Measurements from ENCODE around the gene RASGEF1B.
"Not testable (repeated sequence)": the region's sequence is repeated elsewhere in the genome, so short reads cannot be mapped to it uniquely, and the experiment has no call there.

The RASGEF1B gene

GRCh38 chr4:81429607-81430006 is 42.1 kb downstream of the RASGEF1B start:
- no peak for DNase-seq (ENCODE audit: low spot score)

GRCh38 chr4:81429031-81429430 is 42.7 kb downstream of the RASGEF1B start:
- DNase-seq (ENCODE audit: low spot score), result no peak

DNA sequence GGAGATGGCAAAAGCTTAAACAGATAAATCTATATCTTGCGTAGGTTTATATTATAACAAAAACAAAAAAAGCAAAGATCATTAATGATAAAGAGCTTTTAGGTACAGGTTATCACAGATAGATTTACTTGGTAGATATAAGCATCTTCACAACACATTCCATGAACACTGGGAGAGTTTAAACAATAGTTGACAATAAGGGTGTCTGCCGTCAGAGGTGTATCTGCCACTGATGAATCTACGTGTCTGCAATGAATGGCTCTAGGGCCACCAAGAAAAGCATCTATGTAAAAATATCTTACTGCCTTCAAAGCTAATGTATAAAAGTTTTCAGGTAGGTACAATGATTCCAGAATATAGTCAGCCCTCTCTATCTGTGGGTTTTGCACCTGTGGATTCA is 43.7 kb downstream of the RASGEF1B start:
- no peak for DNase-seq (ENCODE audit: low spot score)

GRCh38 chr4:81427344-81427821 is 44.3 kb downstream of the RASGEF1B start:
- no peak for DNase-seq (ENCODE audit: low spot score)

DNA sequence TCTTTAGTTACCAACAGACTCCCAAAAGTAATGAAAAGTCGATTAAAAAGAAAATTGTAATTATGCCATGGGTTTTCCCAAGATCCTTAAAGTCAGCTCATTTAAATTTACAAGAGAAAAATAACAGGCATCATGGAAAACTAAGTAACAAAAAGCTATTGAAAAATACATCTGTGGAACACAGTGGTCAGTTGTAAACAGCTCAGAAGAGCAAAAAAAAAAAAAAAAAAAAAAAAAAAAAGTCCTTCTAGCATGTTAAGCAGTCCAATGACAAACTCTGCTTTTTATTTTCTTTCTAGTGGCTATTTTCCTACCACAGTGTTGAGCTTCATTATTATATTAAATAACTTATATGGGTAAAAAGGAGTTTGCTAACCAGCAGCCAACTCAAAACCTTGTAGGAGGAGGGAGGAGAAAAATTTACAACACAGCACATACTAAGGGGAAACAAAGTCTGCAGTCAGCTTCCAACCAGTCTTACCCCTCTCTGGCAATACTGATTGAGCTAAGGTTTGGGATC is 44.9 kb downstream of the RASGEF1B start:
- no peak for DNase-seq (ENCODE audit: low spot score)

DNA sequence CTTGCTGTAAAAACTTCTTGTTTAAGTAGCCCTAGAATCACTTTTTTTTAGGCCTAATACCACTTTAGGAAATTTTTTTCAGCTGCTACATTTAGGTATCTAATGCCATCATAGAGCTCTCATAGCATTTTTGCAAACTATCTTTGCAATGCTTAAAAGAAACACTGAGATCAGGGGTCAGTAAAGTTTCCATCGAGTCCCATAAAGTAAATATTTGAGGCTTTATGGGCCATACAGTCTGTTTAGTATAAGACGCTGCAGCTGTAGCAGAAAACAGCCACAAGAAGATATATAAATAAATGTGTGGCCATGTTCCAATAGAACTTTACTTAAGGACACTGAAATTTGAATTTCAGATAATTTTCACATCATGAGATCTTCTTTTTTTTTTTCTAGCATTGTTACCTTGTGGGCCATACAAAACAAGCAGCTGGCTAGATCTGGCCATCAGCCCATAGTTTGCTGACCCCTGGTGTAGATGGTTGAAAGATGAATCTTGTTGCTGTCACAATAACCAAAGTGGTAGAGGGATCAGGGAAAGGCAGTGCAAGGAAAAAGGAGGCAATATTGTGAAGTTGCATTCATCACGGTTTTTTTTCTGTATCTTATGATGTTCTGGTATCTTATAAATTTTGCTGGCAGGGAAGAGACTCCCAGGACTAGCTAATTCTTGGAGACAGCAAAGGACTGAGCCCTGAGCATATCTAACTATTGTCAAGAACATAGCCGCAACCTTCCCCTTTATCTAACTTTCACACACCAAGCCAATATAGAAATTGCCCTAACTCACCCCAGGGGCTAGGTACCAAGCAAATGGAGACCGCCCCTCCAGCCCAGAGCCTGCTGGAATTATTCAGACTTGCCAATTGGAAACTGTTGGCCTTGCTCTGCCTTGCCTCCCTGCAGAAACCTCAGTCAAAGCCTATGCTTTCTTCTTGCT is 46.6 kb downstream of the RASGEF1B start:
- DNase-seq (ENCODE audit: low spot score), result peak; percentile 22

- no peak for DNase-seq (ENCODE audit: low spot score)
Observed at GRCh38 chr4:81424336-81424735, 47.4 kb downstream of the RASGEF1B start.

- peak; percentile 39 for DNase-seq (ENCODE audit: low spot score)
Observed at GRCh38 chr4:81422595-81422994, 49.1 kb downstream of the RASGEF1B start.

GRCh38 chr4:81421346-81422218 is 50.1 kb downstream of the RASGEF1B start:
- DNase-seq (ENCODE audit: low spot score), result peak; percentile 96

DNA sequence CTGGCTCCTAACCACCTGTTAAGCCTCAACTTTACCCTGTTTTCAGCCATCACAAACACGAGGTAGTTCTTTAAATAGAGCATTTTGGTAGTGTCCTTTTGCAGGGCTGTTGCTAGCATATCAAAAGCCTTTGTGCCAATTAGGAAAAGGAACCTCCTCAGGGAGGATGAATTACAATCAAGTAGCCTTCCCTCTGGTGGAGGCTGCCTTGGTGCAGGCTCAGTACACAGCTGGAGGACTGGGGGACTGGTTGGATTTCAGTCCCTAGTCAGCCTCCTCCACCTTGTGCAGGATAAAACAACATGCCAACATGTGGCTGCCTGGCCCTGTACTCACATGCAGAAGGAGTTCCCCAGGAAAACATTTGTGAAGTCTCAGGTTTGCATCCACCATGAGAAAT is 53.1 kb downstream of the RASGEF1B start:
- DNase-seq (ENCODE audit: low spot score), result no peak

DNA sequence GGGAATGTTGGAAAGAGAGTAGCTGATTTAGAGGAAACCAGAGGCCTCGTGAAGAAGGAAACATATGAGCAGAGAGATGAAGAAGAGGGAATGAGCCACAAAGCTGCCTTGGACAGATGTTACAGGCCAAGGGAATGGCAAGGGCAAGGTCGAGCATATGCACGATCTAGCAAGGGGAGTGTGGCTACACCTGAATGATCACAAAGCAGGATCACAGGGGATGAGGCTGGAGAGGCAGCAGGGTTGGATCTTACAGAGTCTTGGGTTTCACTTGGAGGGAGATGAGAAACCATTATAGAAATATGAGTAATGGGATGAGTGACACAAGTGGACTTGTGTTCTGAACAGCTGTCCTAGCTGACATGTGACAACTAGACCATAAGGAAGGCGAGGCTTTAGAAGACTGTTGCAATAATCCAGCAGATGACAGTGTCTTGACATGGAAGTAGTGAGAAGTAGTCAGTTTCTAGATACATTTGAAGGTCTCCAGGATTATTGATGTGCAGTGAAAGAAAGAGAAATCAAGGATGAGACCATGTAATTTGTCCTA is 58.7 kb downstream of the RASGEF1B start:
- DNase-seq (ENCODE audit: low spot score), result no peak

DNA sequence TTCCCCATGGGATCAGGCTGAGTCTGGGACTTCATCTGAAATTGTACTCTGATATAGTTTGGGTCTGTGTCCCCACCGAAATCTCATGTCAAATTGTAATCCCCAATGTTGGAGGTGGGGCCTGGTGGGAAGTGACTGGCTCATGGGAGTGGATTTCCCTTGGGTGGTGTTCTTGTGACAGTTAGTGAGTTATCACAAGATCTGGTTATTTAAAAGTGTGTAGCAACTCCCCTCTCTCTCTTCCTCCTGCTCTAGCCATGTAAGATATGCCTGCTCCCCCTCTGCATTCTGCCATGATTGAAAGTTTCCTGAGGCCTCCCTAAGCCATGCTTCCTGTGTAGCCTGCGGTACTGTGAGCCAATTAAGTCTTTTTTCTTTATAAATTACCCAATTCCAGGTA is 61.0 kb downstream of the RASGEF1B start:
- DNase-seq (ENCODE audit: low spot score), result no peak

DNA sequence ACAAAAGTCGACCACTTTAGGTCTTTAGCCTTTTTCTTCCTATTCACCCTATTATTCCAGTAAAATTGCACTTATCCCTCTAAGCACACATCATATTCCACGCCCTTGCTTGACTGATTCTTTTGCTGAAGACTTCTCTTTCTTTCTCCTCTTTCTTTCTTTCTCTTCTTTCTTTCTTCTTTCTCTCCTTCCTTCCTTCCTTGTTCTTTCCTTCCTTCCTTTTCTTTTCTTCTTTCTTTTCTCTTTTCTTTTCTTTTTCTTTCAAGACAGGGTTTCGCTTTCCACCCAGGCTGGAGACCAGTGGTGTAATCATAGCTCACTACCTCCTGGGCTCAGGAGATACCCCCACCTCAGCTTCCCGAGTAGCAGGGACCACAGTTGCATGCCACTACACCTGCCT is 61.9 kb downstream of the RASGEF1B start:
- no peak for DNase-seq (ENCODE audit: low spot score)

GRCh38 chr4:81408341-81408740 is 63.4 kb downstream of the RASGEF1B start:
- DNase-seq (ENCODE audit: low spot score), result no peak

DNA sequence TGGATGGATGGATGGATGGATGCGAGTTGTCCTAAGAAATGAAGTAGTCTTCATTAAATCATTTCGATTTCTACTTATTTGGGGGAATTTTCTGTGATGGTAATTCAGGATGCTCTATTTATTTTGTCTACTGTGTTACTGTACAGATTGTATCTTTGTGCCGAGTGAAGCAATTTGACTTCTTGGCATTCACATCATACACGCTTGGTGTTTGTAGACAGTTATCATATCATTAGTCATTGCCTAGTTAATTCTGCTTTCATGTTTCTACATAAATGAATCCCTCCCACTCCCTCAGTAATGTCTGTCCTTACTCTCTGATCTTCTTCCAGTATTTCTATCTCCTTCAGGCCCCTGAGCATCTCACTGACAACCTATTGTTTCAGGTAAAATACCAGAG is 64.0 kb downstream of the RASGEF1B start:
- no peak for DNase-seq (ENCODE audit: low spot score)

DNA sequence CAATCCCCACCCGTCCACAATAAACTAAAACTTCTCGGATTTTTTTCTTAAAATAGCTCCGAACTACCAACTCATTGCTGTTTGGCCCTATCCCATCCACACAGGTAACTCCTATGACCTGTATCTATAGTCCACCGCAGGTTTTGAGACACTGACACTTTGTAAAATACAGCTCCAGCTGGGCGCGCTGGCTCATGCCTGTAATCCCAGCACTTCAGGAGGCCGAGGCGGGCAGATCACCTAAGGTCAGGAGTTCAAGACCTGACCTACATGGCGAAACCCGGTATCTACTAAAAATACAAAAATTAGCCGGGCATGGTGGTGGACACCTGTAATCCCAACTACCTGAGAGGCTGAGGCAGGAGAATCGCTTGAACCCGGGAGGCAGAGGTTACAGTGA is 65.2 kb downstream of the RASGEF1B start:
- not testable (repeated sequence) for DNase-seq (ENCODE audit: low spot score)

GRCh38 chr4:81405900-81406401 is 65.8 kb downstream of the RASGEF1B start:
- peak; percentile 89 for DNase-seq (ENCODE audit: low spot score)

- no peak for DNase-seq (ENCODE audit: low spot score)
Observed at GRCh38 chr4:81404741-81405140, 67.0 kb downstream of the RASGEF1B start.

DNA sequence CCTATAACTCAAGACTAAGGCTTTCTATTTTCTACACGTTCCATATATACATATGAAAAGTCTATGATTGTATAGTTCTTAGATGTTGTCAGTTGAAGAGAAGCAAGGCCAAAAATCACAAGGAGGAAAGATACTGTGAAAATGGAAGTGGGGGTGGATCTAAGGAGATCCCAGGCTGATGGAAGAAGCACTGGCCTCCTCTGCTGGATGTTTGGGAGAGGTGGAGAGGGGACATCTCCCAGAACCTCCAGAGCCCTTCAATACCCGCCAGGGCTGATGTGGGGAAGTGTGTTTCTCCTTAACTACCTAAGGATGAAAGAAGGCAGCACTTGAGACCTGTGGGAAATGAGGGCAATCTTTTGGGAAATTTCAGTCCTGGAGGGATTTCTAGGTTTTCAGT is 67.4 kb downstream of the RASGEF1B start:
- DNase-seq (ENCODE audit: low spot score), result no peak

GRCh38 chr4:81399306-81400086 is 72.2 kb downstream of the RASGEF1B start:
- no peak for DNase-seq (ENCODE audit: low spot score)

DNA sequence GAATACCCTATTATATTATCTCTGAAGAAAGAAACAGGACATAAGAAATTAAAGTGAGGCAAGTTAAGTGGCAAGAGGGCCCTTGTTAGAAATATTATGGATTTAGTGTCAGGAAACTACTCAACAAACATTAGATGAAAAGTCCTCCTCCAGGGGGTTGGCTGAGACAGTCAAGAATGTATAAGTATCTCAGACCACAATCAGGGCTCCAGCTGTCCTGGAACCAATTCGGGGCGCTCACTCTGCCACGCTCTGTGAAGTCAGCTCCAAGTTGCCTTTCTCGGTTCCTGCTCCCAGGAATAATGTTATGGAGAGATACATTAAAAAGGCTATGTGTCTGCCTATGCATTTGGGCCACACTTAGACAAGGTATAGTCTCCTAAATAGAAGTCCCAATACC is 73.3 kb downstream of the RASGEF1B start:
- DNase-seq (ENCODE audit: low spot score), result no peak
